Measurements from ENCODE around the gene IL1F10.

IL1F10 gene

DNA sequence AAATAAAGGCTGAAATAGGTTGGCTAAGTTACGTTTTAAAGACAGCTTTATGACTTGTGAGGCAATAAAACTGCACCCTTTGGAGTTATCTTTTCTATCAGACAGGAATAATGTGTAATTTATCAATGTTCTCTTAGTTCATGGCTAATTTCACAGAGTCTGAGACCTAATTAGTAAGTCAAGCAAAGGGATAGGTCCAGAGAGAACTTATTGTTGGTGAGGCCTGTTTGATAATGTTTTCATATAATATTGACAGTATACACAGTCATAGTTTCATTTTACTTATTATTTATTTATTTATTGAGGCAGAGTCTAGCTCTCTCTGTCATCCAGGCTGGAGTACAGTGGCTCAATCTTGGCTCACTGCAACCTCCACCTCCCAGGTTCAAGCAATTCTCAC is 10.7 kb upstream of the IL1F10 start:
- no peak for TF ChIP-seq CTCF (IDR thresholded peaks at IDR 0.05; ENCODE audit: low read length, missing control alignments)
- H3K4me3 ChIP-seq (replicated peaks; ENCODE audit: low read depth, low read length), result no peak overlapping the region
- no peak for DNase-seq (ENCODE audit: low read depth)

DNA sequence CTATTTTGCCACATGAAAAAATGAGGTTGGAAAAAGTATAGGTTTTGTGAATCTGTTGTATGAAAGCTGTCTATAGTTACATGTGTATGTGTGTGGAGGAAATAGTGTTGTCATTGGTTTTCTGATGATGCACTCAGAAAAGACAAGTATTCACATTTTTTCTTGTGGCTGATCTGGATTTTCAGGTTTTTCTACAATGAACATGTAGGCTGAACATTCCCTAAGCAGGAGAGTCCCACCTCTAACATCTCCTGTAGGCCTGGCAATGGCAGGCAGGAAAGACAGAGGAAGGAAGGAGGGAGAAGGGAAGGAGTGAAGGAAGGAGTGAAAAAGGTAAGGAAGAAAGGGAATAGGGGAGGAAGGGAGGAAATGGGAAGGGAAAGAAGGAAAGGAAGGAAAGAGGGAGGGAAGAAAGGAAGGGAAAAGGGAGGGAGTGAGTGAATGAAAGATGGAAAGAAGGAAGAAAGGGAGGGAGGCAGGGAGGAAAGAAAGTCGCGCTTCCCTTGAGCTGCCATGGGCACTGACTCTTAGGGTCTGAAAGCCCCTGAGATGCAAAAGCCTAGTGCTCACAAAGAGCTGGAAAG is 9.3 kb upstream of the IL1F10 start:
- no peak for DNase-seq (ENCODE audit: low read depth)
- TF ChIP-seq CTCF (IDR thresholded peaks at IDR 0.05; ENCODE audit: low read length, missing control alignments), result no peak
- H3K4me3 ChIP-seq (replicated peaks; ENCODE audit: low read depth, low read length), result no peak overlapping the region

DNA sequence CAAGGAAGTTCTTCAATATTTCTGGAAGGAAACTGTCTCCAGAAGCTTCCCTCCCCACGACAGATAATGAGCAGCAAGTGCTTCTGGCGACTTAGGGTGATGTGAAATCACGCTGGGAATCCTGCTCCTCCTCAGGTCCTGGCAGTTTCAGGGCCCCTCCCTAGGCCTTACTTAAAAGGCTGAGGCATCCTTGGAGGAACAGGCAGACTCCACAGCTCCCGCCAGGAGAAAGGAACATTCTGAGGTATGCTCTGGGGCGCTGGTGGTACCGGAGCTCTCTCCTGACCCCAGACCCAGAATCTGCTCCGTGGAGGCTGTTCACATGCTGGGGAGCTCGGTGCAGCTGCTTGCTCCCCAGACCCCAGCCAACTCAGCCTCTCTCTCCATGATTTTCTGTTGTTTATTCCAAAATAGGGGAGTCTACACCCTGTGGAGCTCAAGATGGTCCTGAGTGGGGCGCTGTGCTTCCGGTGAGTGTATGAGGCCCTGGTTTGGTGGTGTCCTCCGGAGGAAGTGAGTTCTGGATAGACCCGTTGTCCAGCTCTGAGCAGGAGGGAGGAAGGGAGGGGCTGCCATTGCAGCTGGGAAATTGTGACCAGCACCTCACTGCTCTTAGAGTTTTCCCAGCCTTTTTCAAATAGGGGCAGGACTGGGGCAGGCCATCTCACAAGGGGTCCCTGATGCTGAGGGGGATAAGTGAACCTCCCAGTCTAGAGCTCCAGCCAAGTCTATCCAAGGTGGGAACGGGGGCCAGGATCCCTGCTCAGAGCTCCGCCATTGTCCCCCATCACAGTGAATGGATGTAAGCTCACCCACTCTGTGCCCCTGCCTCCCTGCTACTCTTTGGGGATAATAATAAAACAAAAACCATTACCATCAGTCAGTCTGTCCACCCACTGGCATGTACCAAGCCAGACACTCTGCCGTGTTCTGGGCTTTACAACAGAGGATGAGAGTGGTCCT is 8.5 kb upstream of the IL1F10 start, which contains the start of gene IL36RN:
Gene IL36RN (plus strand): TSS at position 201 of the 963 bp plus-strand sequence. CDS start 241 bp downstream, at position 442.
- TF ChIP-seq CTCF (IDR thresholded peaks at IDR 0.05; ENCODE audit: low read length, missing control alignments), result no peak
- no peak for DNase-seq (ENCODE audit: low read depth)
- H3K4me3 ChIP-seq (replicated peaks; ENCODE audit: low read depth, low read length), result no peak within 1 kb of the TSS

GRCh38 chr2:113060396-113060795 is 7.4 kb upstream of the IL1F10 start:
- H3K4me3 ChIP-seq (replicated peaks; ENCODE audit: low read depth, low read length), result no peak overlapping the region
- peak; percentile 3 for DNase-seq (ENCODE audit: low read depth)
- TF ChIP-seq CTCF (IDR thresholded peaks at IDR 0.05; ENCODE audit: low read length, missing control alignments), result no peak

DNA sequence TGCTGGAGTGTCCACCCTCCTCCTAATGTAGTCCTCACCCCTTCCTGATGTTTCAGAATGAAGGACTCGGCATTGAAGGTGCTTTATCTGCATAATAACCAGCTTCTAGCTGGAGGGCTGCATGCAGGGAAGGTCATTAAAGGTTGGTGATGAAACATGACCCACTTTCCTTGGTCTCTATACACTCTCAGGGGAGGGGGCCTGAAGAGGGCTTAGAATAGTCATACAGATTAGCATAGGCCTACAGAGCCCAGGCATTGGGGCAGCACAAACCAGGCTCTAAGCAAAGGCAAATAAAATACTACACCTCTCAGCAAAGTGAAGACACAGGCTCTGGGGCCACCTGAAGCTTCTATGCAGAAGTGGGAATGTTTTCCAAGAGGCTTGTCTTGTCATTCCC is 7.0 kb upstream of the IL1F10 start:
- no peak overlapping the region for H3K4me3 ChIP-seq (replicated peaks; ENCODE audit: low read depth, low read length)
- DNase-seq (ENCODE audit: low read depth), result no peak
- TF ChIP-seq CTCF (IDR thresholded peaks at IDR 0.05; ENCODE audit: low read length, missing control alignments), result no peak

DNA sequence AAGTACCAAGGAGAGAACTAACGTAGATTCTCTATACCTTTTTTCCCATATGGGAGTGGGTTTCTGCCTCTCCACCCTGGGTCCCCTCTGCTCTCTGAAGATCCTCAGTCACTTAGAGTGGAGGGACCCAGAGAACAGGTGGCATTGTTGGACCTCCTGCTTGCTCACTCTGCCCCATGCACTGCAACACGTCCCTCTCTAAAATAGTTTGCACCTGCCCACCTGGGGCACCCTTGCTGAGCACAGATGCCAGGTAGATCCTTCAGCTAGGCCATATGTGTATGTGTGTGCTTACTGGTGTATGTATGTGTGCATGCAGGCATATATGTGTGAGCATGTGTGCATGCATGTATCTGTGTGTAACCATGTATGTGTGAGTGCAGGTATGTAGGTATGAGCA is 6.5 kb upstream of the IL1F10 start:
- no peak for TF ChIP-seq CTCF (IDR thresholded peaks at IDR 0.05; ENCODE audit: low read length, missing control alignments)
- no peak overlapping the region for H3K4me3 ChIP-seq (replicated peaks; ENCODE audit: low read depth, low read length)
- DNase-seq (ENCODE audit: low read depth), result no peak

All from fibroblast of pulmonary artery (primary cell).